Mesangial cell (primary cell): ENCODE data around the gene CCM2. TPM values are rescaled to one million over a fixed set of nuclear protein-coding genes. Genes with fewer than 3 reads are reported as not detected.

ENCODE experiments used
- total RNA-seq: library from RNA; depleted of rRNA; stranded (reverse); fragments of >200 nt; gene quantifications from 2 replicates; pipeline ENCODE4 v1.2.3, GENCODE V29; 2015

Gene CCM2
- total RNA-seq, result 49.2 and 66.6 TPM in 2 replicates

DNA sequence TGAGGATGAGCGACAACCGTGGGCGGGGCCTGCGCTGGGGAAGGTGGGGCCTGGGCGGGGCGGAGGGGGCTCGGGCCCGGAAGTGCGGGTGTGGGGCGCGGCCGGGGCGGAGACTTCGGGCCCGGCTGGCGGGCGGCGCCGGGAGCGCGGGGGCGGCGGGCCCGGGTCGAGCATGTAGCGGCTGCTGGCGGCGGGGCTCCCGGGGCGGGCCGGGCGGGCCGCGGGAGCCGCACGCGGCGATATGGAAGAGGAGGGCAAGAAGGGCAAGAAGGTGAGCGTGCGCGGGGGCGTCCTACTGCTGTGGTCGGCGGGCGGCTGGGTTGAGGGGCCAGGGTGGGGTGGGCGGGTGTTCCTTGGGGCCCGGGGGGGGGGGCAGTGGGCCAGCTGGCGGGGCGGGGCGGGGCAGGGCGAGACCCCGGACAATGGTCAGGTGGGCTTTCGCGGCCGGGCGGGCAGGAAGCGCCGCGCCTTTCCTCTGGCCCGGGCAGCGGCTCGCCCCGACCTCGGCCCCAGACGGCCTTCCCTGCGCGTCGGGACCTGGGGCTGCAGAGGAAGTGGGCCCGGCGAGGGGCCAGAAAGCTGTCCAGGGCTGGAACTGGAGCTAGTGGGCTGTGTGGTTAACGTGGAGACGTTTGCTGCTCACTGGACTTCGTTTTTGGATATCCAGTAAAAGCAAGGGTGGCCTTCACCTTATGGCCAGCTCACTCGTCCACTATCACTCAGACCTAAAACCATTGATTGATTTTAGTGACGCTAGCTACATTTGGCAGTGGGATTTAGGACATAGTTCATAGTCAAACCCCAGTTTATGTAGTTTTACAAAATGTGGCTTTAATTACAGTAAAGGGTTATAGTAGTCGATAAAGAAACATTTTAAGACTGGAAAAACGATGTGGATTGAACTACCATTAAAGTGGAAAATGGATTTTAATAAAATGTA, at the start of gene CCM2:
CCM2 (plus strand) TSS at position 109 of the 940 bp plus-strand sequence; CDS start at position 242, 133 bp downstream.

DNA sequence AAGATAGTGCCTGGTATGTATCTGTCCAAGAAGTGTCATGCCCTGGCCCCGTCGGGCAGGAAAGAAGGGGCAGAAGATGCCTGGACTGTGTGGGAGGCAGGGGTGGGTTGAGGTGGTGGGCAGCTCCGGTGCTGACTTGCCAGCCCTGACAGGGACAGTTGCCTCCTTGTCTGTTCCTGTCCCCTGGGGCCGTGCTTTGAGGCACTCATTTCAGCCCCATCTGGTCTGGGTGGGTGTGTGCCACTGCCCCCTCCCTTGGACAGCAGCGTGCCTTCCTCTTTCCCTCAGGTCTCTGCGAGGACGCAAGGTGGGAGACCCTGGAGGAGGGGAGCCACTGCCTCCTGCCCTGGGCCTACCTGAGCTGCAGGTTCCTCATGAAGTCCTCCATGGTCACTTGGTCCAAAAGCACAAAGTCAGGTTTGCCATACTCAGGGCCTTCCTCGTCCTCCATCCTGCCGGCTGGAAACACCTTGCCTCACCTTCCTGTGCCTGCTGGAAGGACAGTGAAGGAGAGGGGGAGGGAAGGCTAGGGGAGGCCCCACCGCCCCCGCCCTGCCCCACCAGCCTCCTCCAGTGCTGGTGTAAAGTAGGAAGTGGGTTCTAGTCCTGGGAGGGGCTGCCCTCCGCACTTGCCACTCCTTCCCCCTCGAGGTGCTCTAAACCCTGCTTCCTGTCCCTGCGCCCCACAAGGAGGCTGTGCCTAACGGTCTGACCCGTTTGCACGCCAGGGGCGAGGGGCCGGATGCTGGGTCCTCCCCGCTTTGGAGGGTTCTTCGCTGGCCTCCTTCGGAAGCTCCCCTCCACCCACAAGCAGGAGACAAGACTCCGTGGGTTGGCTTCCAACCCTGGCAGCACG, 21.3 kb upstream of the CCM2 start, which contains the start of gene MYO1G:
MYO1G (minus strand) TSS at position 505 of the 856 bp plus-strand sequence; CDS start at position 451, 54 bp downstream.

DNA sequence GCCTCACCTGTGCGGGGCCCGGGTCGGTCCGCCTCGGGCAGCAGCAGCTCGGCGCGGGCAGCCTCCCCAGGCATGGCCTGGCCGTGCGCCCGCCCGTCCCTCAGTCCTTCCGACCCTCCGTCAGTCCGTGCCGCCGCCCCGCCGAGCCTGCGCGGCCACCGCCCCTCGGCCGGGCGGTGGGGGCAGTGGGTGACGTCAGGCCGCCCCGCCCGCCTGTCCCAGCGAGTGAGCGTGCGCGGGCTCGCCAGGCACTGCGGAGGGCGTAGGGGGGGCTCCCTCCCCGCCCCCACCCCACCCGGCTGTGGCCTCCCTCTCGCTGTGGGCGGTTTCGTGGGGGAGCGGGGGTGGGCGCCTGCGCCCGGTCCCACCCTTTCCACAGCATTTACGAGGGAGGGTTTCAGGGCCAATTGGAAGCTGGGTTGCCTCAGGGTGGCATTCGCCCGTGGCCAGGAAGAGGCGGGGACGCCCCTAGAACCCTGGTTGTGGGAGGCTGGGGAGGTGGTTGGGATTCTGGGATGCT, 88.9 kb downstream of the CCM2 start, which contains the start of gene NACAD:
NACAD (minus strand) TSS at position 149 of the 520 bp plus-strand sequence; CDS start at position 74, 75 bp downstream.

DNA sequence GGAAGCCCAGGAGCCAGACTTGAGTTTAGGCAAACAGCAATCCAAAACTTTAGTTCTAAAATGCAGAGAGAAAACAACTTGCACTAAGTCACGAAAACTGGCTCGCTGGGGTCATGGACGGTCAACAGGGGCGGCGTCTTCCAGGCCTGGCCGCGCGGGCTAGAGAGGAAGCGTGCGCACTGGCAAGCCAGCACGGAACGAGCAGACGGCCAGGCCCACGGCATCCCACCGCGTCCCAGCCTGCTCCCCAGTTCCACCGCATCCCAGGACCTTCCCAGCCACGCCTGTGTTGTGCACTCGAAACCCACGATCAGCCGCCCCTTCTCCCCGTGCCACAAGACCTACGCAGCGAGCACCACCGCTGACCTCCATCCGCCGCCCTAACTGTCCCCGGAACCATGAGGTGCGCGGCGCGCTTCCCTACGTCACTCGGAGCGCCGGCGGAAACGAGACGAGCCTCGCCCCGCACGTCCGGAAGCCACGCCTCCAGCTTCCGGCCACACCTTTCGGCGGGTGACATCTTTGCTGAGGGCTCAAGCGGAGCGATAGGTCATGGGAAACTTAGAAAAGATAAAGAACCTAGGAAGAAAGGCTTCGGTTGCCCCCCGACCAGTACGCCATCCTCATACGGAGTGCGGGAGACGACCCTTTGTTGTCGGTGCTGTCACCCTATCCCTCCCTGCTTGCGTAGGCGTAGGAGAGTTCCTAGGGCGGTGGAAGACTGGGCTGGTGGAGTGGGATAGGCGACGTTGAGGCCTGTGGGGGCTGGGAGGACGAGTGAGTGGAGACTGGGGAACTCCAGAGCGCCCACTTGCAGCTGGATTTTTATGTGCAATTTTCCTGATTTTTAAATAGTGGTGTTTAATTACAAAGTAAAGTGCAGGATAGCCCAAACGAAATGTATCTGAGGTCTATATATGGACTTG, 111.6 kb downstream of the CCM2 start, which contains the start of gene TBRG4:
TBRG4 (minus strand) TSS at position 400 of the 926 bp plus-strand sequence. CDS start 2,460 bp downstream, outside the sequence.

Other genes starting within 250 kb of the CCM2 start
- gene PPIA, start 203.5 kb upstream of the CCM2 start, total RNA-seq, result 1,637 and 3,097 TPM in 2 replicates
- 105 and 178 TPM in 2 replicates for gene H2AZ2, start 152.1 kb upstream of the CCM2 start, total RNA-seq
- gene PURB, start 114.7 kb upstream of the CCM2 start, total RNA-seq, result 9.6 and 12.9 TPM in 2 replicates
- gene MYO1G, start 21.2 kb upstream of the CCM2 start, total RNA-seq, result under 0.01 and 0.13 TPM in 2 replicates
- 6.0 and 9.4 TPM in 2 replicates for gene NACAD, start 88.8 kb downstream of the CCM2 start, total RNA-seq
- 72.4 and 115 TPM in 2 replicates for gene TBRG4, start 111.5 kb downstream of the CCM2 start, total RNA-seq
- gene RAMP3, start 157.6 kb downstream of the CCM2 start, total RNA-seq, result not detected in 2 replicates